K562 (cell line): ENCODE measurements around the gene VIP. TPM values are rescaled to one million over a fixed set of nuclear protein-coding genes. Genes with fewer than 3 reads are reported as not detected.

Source experiments
- ATAC-seq: fragments of 200-7000 bp; cut with Tn5 transposase; 3 replicates; pipeline ENCODE4 v1.9.1; 2020; ENCODE audit warnings: moderate library complexity
- BruUV-seq: library from RNA; stranded (reverse); fragments of 400-500 nt; replicated peaks from 2 replicates; lab custom pipeline; 2021; lab: Mats Ljungman, UMichigan
- CTCF ChIA-PET: fragments of 300-600 bp; formaldehyde crosslinking; extraction: SDS; loops from one replicate; lab custom pipeline; 2021; ENCODE audit warnings: low intra/inter-chr PET ratio; lab: Yijun Ruan, JAX
- POLR2A ChIA-PET: fragments of 300-600, 350-650 bp; sonication (Branson Sonifier 250); formaldehyde crosslinking; extraction: SDS; loops from one replicate; lab custom pipeline; 2021; ENCODE audit warnings: antibody characterized with exemption, inconsistent platforms; lab: Yijun Ruan, JAX
- DNase-seq, 4 experiments: peaks; one replicate each; pipeline versions ENCODE4 v3.0.0 to v3.0.0-alpha.2; 2011 to 2018; ENCODE audit warnings: low spot score in 3 of 4, mixed read lengths in 3 of 4; ENCODE audit errors: extremely low read depth in 1 of 4
- FAIRE-seq: peaks from 2 replicates; lab custom pipeline; 2011; peaks lifted over from hg19 to GRCh38; lab: Jason Lieb, UNC
- H2AFZ ChIP-seq: 2 replicates; pipeline ENCODE4 v1.6.0; 2011; ENCODE audit warnings: low read depth, low read length, control low read depth, inconsistent platforms
- H3K27ac ChIP-seq: fragments of 200-600 bp; 3 replicates; pipeline ENCODE4 v1.8.0; 2011; ENCODE audit warnings: low read depth, mild to moderate bottlenecking, control low read depth, inconsistent platforms, low read length, moderate library complexity, mixed read lengths; ENCODE audit errors: extremely low read depth
- H3K27me3 ChIP-seq, 2 experiments: fragments of 300-600 bp in 1 of 2; 2 replicates in 1 of 2; 3 replicates in 1 of 2; pipeline versions ENCODE4 v1.6.0 to v1.8.0; 2011; ENCODE audit warnings: inconsistent platforms in 2 of 2, low read length in 2 of 2, mild to moderate bottlenecking in 1 of 2, mixed read lengths in 1 of 2, moderate library complexity in 1 of 2; ENCODE audit not compliant: control insufficient read depth in 2 of 2, insufficient read depth in 2 of 2
- H3K36me3 ChIP-seq: fragments of 300-600 bp; 3 replicates; pipeline ENCODE4 v1.8.0; 2011; ENCODE audit warnings: mild to moderate bottlenecking, low read length, inconsistent platforms; ENCODE audit not compliant: control insufficient read depth, insufficient read depth
- H3K4me1 ChIP-seq, 2 experiments: fragments of 200-600 bp in 1 of 2; replicated peaks in 1 of 2; 2 replicates in 1 of 2; 3 replicates in 1 of 2; pipeline versions ENCODE4 v1.5.1 to v1.8.0; 2011; ENCODE audit warnings: inconsistent platforms in 2 of 2, low read length in 2 of 2, mild to moderate bottlenecking in 1 of 2, mixed read lengths in 1 of 2, moderate library complexity in 1 of 2; ENCODE audit not compliant: control insufficient read depth in 2 of 2, insufficient read depth in 2 of 2
- H3K4me2 ChIP-seq: 2 replicates; pipeline ENCODE4 v1.6.1; 2011; ENCODE audit warnings: low read length, control low read depth, inconsistent platforms, mixed read lengths; ENCODE audit not compliant: insufficient read depth
- H3K4me3 ChIP-seq: fragments of 200-600 bp; sonication (generic), shearing (Covaris generic); 2 replicates; pipeline ENCODE4 v1.5.1; 2016; ENCODE audit warnings: control low read depth, inconsistent platforms
- H3K79me2 ChIP-seq: fragments of 200-600 bp; 3 replicates; pipeline ENCODE4 v1.8.0; 2011; ENCODE audit warnings: low read length, inconsistent platforms; ENCODE audit not compliant: control insufficient read depth, insufficient read depth
- H3K9ac ChIP-seq, 2 experiments: 2 replicates each; pipeline versions ENCODE4 v1.6.0 to v1.6.1; 2011; ENCODE audit warnings: low read depth in 2 of 2, low read length in 2 of 2, control low read depth in 1 of 2, inconsistent platforms in 1 of 2, mild to moderate bottlenecking in 1 of 2, mixed read lengths in 1 of 2; ENCODE audit not compliant: insufficient read depth in 1 of 2
- H3K9me1 ChIP-seq: one replicate; pipeline ENCODE4 v1.6.0; 2011; ENCODE audit warnings: inconsistent platforms, mild to moderate bottlenecking, low read length, moderate library complexity; ENCODE audit not compliant: control insufficient read depth, insufficient read depth
- H3K9me3 ChIP-seq: replicated peaks from 2 replicates; pipeline ENCODE4 v1.5.1; 2011; ENCODE audit warnings: low read depth, low read length, inconsistent platforms; ENCODE audit not compliant: control insufficient read depth, insufficient read depth
- H4K20me1 ChIP-seq: replicated peaks from 2 replicates; pipeline ENCODE4 v1.6.1; 2011; ENCODE audit warnings: low read length, inconsistent platforms, mixed read lengths; ENCODE audit not compliant: control insufficient read depth, insufficient read depth
- CREM ChIP-seq: IDR thresholded peaks from 2 replicates; pipeline ENCODE4 v1.6.1; 2014; ENCODE audit warnings: antibody characterized with exemption, low read depth
- HDAC3 ChIP-seq: fragments of 450-650 bp; IDR thresholded peaks from 2 replicates; pipeline ENCODE4 v1.6.1; 2018; ENCODE audit warnings: borderline replicate concordance, mild to moderate bottlenecking, moderate library complexity; ENCODE audit not compliant: partially characterized antibody
- MCM2 ChIP-seq: fragments of 450-650 bp; IDR thresholded peaks from 2 replicates; pipeline ENCODE4 v1.6.1; 2017; ENCODE audit warnings: low read depth, mild to moderate bottlenecking
- MTA3 ChIP-seq: fragments of 450-650 bp; formaldehyde crosslinking; IDR thresholded peaks from 2 replicates; pipeline ENCODE4 v1.6.1; 2017; ENCODE audit warnings: mild to moderate bottlenecking, borderline replicate concordance
- SMAD2 ChIP-seq: fragments of 150-350 bp; IDR thresholded peaks from 2 replicates; pipeline ENCODE4 v1.6.1; 2014; ENCODE audit warnings: low read depth, mild to moderate bottlenecking, low read length
- SMARCE1 ChIP-seq: fragments of 450-650 bp; IDR thresholded peaks from 2 replicates; pipeline ENCODE4 v1.7.1; 2016; ENCODE audit warnings: mild to moderate bottlenecking
- SNRNP70 ChIP-seq: fragments of 200-400 bp; formaldehyde crosslinking; optimal IDR thresholded peaks from 2 replicates; pipeline ENCODE3; 2017; ENCODE audit warnings: low read depth, low read length
- ZNF212 ChIP-seq: fragments of 450-650 bp; formaldehyde crosslinking; IDR thresholded peaks from 2 replicates; pipeline ENCODE4 v1.4.0; 2020; ENCODE audit warnings: mild to moderate bottlenecking
- ZNF699 ChIP-seq: fragments of 250-450 bp; sonication (Bioruptor Pico); IDR thresholded peaks from 2 replicates; pipeline ENCODE4 v1.8.0; 2021; ENCODE audit warnings: mild to moderate bottlenecking, moderate library complexity; ENCODE audit not compliant: insufficient replicate concordance
- WGBS: fragments of 100-300 bp; shearing (Covaris generic); methylation state at CpG from one replicate; pipeline ENCODE4 v1.1.6; 2016; ENCODE audit warnings: low coverage, mixed read lengths; ENCODE audit not compliant: insufficient coverage; ENCODE audit errors: missing lambda C conversion rate; 5-methylcytosine and 5-hydroxymethylcytosine counted together
- in situ Hi-C: fragments of 300-500 bp; cut with MboI; formaldehyde crosslinking; loops from 4 replicates; pipeline ENCODE4 v1.15.0; 2018; ENCODE audit warnings: inconsistent platforms, mixed read lengths
- intact Hi-C: fragments of 100-400 bp; cut with micrococcal nuclease; formaldehyde crosslinking; loops from 2 replicates; pipeline ENCODE4 v1.14.2; 2022
- polyA plus RNA-seq, 8 experiments: library from polyadenylated mRNA; depleted of rRNA in 4 of 8; stranded (reverse) in 5 of 8; unstranded in 3 of 8; fragments of >200 nt; fragmentation: Nextera tagmentation in 2 of 8; fragmentation: Illumina TruSeq in 1 of 8; extraction: Ambion mirVana in 2 of 8; extraction: Trizol in 1 of 8; gene quantifications; 2 replicates each; pipeline versions ENCODE4 v1.2.1 to v1.2.3, GENCODE V29; 2011 to 2014; ENCODE audit warnings: inconsistent platforms in 1 of 8, missing spikeins in 1 of 8
- total RNA-seq, 7 experiments: library from RNA; depleted of rRNA in 6 of 7; stranded (reverse); fragments of >200 nt in 6 of 7; fragmentation: Illumina TruSeq in 2 of 7; extraction: Trizol in 2 of 7; gene quantifications; 2 replicates each; pipeline versions ENCODE4 v1.2.1 to v1.2.3, GENCODE V29; 2011 to 2021; ENCODE audit warnings: low replicate concordance in 1 of 7
- TF ChIP-seq, protein P1 (sequence below), 2 experiments: IDR thresholded peaks in 1 of 2; conservative IDR thresholded peaks in 1 of 2; 2 replicates each; pipeline ENCODE4 v1.6.1; 2016; ENCODE audit warnings: low read depth in 2 of 2, mild to moderate bottlenecking in 1 of 2, missing compliant biosample characterization in 1 of 2, missing genetic modification characterization in 1 of 2, moderate library complexity in 1 of 2
- TF ChIP-seq, protein P2 (sequence below): IDR thresholded peaks from 2 replicates; pipeline ENCODE4 v1.6.1; 2016; ENCODE audit warnings: missing genetic modification characterization, missing compliant biosample characterization
- TF ChIP-seq, protein P3 (sequence below): fragments of 250-450 bp; sonication (Bioruptor Pico); IDR thresholded peaks from 2 replicates; pipeline ENCODE4 v1.4.0; 2020; ENCODE audit warnings: borderline replicate concordance
- TF ChIP-seq, protein P4 (sequence below): fragments of 450-650 bp; formaldehyde crosslinking; IDR thresholded peaks from 2 replicates; pipeline ENCODE4 v1.4.0; 2022; ENCODE audit warnings: missing genetic modification characterization

The VIP gene
- total and polyA plus RNA-seq, 9 of the 15 experiments (the other 6 are each of a cell fraction or from before 2014, with no cell fraction given): 0.08 TPM; not detected in 8

DNA sequence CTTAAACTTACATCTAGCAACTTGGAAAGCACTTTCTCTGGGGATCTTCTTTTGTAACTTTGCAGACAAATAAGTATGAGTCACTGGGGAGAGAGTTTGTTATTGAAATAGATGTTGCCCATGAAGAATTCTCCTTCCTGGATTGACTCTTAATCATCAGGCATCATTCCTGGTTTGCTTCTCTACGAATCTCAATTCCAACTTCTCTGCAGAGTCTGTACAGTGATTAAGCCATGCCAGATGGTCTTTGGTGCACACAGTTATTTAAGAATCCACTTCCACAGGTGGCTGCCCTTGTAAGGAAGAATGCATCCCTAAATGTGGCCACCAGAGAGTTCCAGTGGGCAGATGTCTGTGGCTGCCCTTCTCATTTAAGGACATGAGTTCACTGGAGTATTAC, 27.2 kb upstream of the VIP start:
- CTCF ChIA-PET: no interaction called here
- Histone ChIP-seq H3K79me2 (no peaks in the 10 kb centered on the region), H3K4me2 (no peak overlapping the region), H3K27ac (no peak overlapping the region)
- TF ChIP-seq MTA3: no peak
- TF ChIP-seq SMARCE1: no peak
- TF ChIP-seq HDAC3: no peak
- TF ChIP-seq, protein P1, sequence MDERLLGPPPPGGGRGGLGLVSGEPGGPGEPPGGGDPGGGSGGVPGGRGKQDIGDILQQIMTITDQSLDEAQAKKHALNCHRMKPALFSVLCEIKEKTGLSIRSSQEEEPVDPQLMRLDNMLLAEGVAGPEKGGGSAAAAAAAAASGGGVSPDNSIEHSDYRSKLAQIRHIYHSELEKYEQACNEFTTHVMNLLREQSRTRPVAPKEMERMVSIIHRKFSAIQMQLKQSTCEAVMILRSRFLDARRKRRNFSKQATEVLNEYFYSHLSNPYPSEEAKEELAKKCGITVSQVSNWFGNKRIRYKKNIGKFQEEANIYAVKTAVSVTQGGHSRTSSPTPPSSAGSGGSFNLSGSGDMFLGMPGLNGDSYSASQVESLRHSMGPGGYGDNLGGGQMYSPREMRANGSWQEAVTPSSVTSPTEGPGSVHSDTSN (CRISPR knock-in tag; IDR thresholded peaks at IDR 0.05; ENCODE audit: low read depth): no peak
- TF ChIP-seq, protein P1 (tag; conservative IDR thresholded peaks at IDR 0.05; ENCODE audit: low read depth): no peak
- TF ChIP-seq, protein P2, sequence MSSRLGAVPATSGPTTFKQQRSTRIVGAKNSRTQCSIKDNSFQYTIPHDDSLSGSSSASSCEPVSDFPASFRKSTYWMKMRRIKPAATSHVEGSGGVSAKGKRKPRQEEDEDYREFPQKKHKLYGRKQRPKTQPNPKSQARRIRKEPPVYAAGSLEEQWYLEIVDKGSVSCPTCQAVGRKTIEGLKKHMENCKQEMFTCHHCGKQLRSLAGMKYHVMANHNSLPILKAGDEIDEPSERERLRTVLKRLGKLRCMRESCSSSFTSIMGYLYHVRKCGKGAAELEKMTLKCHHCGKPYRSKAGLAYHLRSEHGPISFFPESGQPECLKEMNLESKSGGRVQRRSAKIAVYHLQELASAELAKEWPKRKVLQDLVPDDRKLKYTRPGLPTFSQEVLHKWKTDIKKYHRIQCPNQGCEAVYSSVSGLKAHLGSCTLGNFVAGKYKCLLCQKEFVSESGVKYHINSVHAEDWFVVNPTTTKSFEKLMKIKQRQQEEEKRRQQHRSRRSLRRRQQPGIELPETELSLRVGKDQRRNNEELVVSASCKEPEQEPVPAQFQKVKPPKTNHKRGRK (tag): no peak
- TF ChIP-seq, protein P3, sequence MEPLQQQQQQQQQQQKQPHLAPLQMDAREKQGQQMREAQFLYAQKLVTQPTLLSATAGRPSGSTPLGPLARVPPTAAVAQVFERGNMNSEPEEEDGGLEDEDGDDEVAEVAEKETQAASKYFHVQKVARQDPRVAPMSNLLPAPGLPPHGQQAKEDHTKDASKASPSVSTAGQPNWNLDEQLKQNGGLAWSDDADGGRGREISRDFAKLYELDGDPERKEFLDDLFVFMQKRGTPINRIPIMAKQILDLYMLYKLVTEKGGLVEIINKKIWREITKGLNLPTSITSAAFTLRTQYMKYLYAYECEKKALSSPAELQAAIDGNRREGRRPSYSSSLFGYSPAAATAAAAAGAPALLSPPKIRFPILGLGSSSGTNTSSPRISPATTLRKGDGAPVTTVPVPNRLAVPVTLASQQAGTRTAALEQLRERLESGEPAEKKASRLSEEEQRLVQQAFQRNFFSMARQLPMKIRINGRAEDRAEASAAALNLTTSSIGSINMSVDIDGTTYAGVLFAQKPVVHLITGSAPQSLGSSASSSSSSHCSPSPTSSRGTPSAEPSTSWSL (CRISPR knock-in tag): no peak
- TF ChIP-seq, protein P4, sequence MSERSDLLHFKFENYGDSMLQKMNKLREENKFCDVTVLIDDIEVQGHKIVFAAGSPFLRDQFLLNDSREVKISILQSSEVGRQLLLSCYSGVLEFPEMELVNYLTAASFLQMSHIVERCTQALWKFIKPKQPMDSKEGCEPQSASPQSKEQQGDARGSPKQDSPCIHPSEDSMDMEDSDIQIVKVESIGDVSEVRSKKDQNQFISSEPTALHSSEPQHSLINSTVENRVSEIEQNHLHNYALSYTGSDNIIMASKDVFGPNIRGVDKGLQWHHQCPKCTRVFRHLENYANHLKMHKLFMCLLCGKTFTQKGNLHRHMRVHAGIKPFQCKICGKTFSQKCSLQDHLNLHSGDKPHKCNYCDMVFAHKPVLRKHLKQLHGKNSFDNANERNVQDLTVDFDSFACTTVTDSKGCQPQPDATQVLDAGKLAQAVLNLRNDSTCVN: no peak
- TF ChIP-seq SMAD2: no peak
- no peak for TF ChIP-seq ZNF212 (CRISPR knock-in tag)
- TF ChIP-seq ZNF699 (CRISPR knock-in tag): no peak
- TF ChIP-seq CREM: no peak
- TF ChIP-seq SNRNP70: no peak
- TF ChIP-seq MCM2: no peak
- TF ChIP-seq, all 486 proteins: peak for 0
- H3K9me1 ChIP-seq: no peaks in the 10 kb centered on the region
- no peaks in the 10 kb centered on the region for H3K36me3 ChIP-seq
- H3K4me1 ChIP-seq: no peaks in the 10 kb centered on the region
- BruUV-seq: no TSS peak
- WGBS: 0% methylated on average over 1 of the region's 1 CpG
- POLR2A ChIA-PET: no interaction called here
- DNase-seq: no peak
- no peak overlapping the region for H2AFZ ChIP-seq
- no peak for ATAC-seq
- in situ Hi-C loops: no loop called here
- intact Hi-C loops: no loop called here
- no peak overlapping the region for H3K9ac ChIP-seq
- H3K9me3 ChIP-seq: no peaks in the 10 kb centered on the region
- H4K20me1 ChIP-seq: no peaks in the 10 kb centered on the region
- no peaks in the 10 kb centered on the region for H3K27me3 ChIP-seq
- no peak overlapping the region for H3K4me3 ChIP-seq
- FAIRE-seq: no peak
